Colonic mucosa (tissue), 4 donors: ENCODE results near the gene COPS3. TPM values are rescaled to one million over a fixed set of nuclear protein-coding genes. Genes with fewer than 3 reads are reported as not detected.

Experiments
- DNase-seq: peaks from one replicate; pipeline ENCODE4 v3.0.0-alpha.2; 2020
- H3K27ac ChIP-seq: fragments of 200-600 bp; one replicate; pipeline ENCODE4 v1.8.0; 2021
- H3K27me3 ChIP-seq: fragments of 200-600 bp; one replicate; pipeline ENCODE4 v1.8.0; 2021
- H3K36me3 ChIP-seq: fragments of 200-600 bp; one replicate; pipeline ENCODE4 v1.8.0; 2021
- H3K4me1 ChIP-seq: fragments of 200-600 bp; one replicate; pipeline ENCODE4 v1.8.0; 2021; ENCODE audit warnings: mild to moderate bottlenecking
- H3K4me3 ChIP-seq: fragments of 200-600 bp; one replicate; pipeline ENCODE4 v1.8.0; 2021
- H3K9ac ChIP-seq, 2 donors: one replicate each; pipeline ENCODE4 v1.7.0; 2013; ENCODE audit warnings: control low read depth in 2 of 2, low read depth in 2 of 2, low read length in 2 of 2
- H3K9me3 ChIP-seq: fragments of 200-600 bp; one replicate; pipeline ENCODE4 v1.8.0; 2021
- intact Hi-C: fragments of 100-400 bp; cut with DNase I; formaldehyde crosslinking; loops from one replicate; pipeline ENCODE4 v1.14.1; 2022
- total RNA-seq, 2 donors: library from RNA; stranded (reverse); fragmentation: NEBNext Ultra II Directional in 1 of 2; extraction: Animal tissue kit (Norgen Biotek cat#: 25700) in 1 of 2; gene quantifications; one replicate each; pipeline ENCODE4 v1.2.1, GENCODE V29; 2021
- TF ChIP-seq, protein P1 (sequence below): fragments of 200-600 bp; IDR thresholded peaks from one replicate; pipeline ENCODE4 v1.8.0; 2022; ENCODE audit warnings: antibody characterized with exemption, mild to moderate bottlenecking
- donor health status: healthy.
- donor health status: DM: no; HTN: no; CAD: no.
- donor health status: DM: no; HTN: no; CAD: no.

The COPS3 gene
- total RNA-seq, 2 donors from 2014 or later = 43.9 to 60.4 TPM

- no peak overlapping the region for H3K4me3 ChIP-seq
- H3K27ac ChIP-seq = no peak overlapping the region
- no peaks in the 10 kb centered on the region for H3K9me3 ChIP-seq
- no peaks in the 10 kb centered on the region for H3K27me3 ChIP-seq
- no peak for DNase-seq
- intact Hi-C loops = no loop called here
- H3K9ac ChIP-seq = no peak overlapping the region
- H3K4me1 ChIP-seq = no peaks in the 10 kb centered on the region
- H3K36me3 ChIP-seq = peaks cover 12% of the 10 kb centered on the region
- TF ChIP-seq, protein P1, sequence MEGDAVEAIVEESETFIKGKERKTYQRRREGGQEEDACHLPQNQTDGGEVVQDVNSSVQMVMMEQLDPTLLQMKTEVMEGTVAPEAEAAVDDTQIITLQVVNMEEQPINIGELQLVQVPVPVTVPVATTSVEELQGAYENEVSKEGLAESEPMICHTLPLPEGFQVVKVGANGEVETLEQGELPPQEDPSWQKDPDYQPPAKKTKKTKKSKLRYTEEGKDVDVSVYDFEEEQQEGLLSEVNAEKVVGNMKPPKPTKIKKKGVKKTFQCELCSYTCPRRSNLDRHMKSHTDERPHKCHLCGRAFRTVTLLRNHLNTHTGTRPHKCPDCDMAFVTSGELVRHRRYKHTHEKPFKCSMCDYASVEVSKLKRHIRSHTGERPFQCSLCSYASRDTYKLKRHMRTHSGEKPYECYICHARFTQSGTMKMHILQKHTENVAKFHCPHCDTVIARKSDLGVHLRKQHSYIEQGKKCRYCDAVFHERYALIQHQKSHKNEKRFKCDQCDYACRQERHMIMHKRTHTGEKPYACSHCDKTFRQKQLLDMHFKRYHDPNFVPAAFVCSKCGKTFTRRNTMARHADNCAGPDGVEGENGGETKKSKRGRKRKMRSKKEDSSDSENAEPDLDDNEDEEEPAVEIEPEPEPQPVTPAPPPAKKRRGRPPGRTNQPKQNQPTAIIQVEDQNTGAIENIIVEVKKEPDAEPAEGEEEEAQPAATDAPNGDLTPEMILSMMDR = no peak
Observed at GRCh38 chr17:17214646-17215436, 66.2 kb downstream of the COPS3 start.

GRCh38 chr17:17213775-17214174 lies 67.3 kb downstream of the COPS3 start:
- Histone ChIP-seq H3K4me3 (no peak overlapping the region), H3K36me3 (peaks cover 9% of the 10 kb centered on the region), H3K27me3 (no peaks in the 10 kb centered on the region), H3K9ac (no peak overlapping the region), H3K4me1 (no peaks in the 10 kb centered on the region), H3K9me3 (no peaks in the 10 kb centered on the region), H3K27ac (no peak overlapping the region)
- no peak for DNase-seq
- TF ChIP-seq, protein P1 = no peak
- intact Hi-C loops = no loop called here

- TF ChIP-seq, protein P1 = no peak
- Histone ChIP-seq H3K4me3 (no peak overlapping the region), H3K27ac (no peak overlapping the region), H3K4me1 (no peaks in the 10 kb centered on the region), H3K9ac (no peak overlapping the region), H3K9me3 (no peaks in the 10 kb centered on the region), H3K27me3 (no peaks in the 10 kb centered on the region), H3K36me3 (no peaks in the 10 kb centered on the region)
- DNase-seq = no peak
- intact Hi-C loops = no loop called here
Observed at GRCh38 chr17:17207998-17208397, 73.0 kb downstream of the COPS3 start.

DNA sequence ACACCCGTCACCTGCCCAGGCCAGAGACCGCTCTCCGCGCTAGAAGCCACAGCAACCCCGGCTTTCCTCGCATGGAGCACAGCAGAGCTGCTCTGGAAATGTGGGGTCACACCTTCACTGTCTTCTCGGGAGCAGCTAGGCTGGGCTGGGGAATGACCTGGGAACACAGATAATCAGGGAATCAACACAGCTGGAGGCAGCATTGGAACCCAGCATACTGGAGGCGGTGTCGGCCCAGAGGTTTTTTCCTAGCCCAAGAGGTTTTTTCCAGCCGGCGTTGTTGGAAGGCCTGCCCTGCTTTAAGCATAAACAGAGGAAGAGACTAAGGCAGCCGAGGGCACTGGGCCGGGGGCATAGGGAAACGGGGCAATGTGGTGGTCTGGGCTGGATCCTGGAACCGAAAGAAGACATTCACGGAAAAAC lies 74.1 kb downstream of the COPS3 start:
- Histone ChIP-seq H3K9ac (peak overlapping the region in 1 of 2 donors; percentile 34), H3K36me3 (no peaks in the 10 kb centered on the region), H3K27ac (peak overlapping the region; percentile 47), H3K4me1 (no peaks in the 10 kb centered on the region), H3K27me3 (no peaks in the 10 kb centered on the region), H3K9me3 (no peaks in the 10 kb centered on the region), H3K4me3 (no peak overlapping the region)
- intact Hi-C loops = no loop called here
- no peak for DNase-seq
- TF ChIP-seq, protein P1 = no peak

DNA sequence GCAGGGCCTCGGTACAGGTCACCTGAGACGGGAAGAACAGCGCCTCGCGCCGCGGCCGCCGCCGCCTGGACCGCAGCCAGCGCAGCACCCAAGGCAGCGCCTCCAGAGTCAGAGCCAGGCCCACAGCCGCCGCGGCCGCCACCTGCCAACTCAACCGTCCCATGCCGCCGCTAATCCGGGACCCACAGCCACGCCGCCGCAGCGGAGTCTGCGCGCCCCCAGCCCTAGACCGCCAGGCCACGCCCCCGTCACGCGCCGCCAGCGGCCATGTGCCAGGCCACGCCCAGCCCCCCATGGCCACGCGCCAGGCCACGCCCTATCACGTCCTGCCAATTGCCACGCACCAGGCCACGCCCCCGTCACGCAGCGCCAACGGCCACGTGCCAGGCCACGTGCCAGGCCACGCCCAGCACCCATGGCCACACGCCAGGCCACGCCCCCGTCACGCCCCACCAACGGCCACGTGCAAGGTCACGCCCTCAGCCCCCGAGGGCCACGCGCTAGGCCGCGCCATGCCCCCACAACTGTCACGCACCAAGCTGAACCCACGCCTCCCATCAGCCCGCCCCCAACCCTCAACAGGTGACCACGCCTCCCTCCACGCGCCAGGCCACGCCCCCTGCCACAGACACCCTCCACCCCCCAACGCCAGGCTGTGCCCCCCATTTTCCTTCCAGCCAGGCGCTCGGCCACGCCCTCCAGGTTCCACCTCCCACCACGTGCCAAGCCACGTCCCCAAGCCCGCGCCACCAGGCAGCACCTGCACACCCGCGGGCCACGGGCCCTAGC lies 74.7 kb downstream of the COPS3 start, which contains the start of gene PLD6:
PLD6 (minus strand) TSS at position 210 of the 789 bp plus-strand sequence; CDS start at position 163, 47 bp downstream.
- Histone ChIP-seq H3K4me1 (no peaks in the 10 kb centered on the region), H3K9me3 (no peaks in the 10 kb centered on the region), H3K36me3 (no peaks in the 10 kb centered on the region), H3K27me3 (no peaks in the 10 kb centered on the region), H3K27ac (peak within 1 kb of the TSS; percentile 62), H3K9ac (peak within 1 kb of the TSS; percentile 77 to 91), H3K4me3 (peak within 1 kb of the TSS; percentile 44)
- DNase-seq = peak; percentile 90
- TF ChIP-seq, protein P1 = no peak
- intact Hi-C loops = no loop called here
